Ectodermal cell (in vitro differentiated cells): Measurements from ENCODE around the gene COA8.

Source experiments
- H3K27ac ChIP-seq: 2 replicates; pipeline ENCODE4 v1.7.0; 2013; ENCODE audit warnings: mild to moderate bottlenecking, low read depth, low read length; ENCODE audit not compliant: insufficient read depth, poor library complexity, severe bottlenecking
- H3K27me3 ChIP-seq: 2 replicates; pipeline ENCODE4 v1.7.0; 2013; ENCODE audit warnings: mild to moderate bottlenecking, low read length; ENCODE audit not compliant: insufficient read depth, control insufficient read depth, poor library complexity, severe bottlenecking
- H3K36me3 ChIP-seq: one replicate; pipeline ENCODE4 v1.7.0; 2013; ENCODE audit warnings: low read length; ENCODE audit not compliant: control insufficient read depth, insufficient read depth
- H3K4me1 ChIP-seq: one replicate; pipeline ENCODE4 v1.7.0; 2013; ENCODE audit warnings: low read length; ENCODE audit not compliant: control insufficient read depth, insufficient read depth
- H3K4me3 ChIP-seq: 2 replicates; pipeline ENCODE4 v1.7.0; 2013; ENCODE audit warnings: low read depth, low read length, control low read depth; ENCODE audit not compliant: insufficient read depth
- H3K9me3 ChIP-seq: 2 replicates; pipeline ENCODE4 v1.7.0; 2013; ENCODE audit warnings: mild to moderate bottlenecking, low read length, moderate library complexity; ENCODE audit not compliant: control insufficient read depth
- WGBS, 2 experiments: methylation state at CpG; one replicate each; pipeline ENCODE4 v1.1.7; 2013; ENCODE audit warnings: missing lambda C conversion rate in 2 of 2; 5-methylcytosine and 5-hydroxymethylcytosine counted together

Gene COA8

DNA sequence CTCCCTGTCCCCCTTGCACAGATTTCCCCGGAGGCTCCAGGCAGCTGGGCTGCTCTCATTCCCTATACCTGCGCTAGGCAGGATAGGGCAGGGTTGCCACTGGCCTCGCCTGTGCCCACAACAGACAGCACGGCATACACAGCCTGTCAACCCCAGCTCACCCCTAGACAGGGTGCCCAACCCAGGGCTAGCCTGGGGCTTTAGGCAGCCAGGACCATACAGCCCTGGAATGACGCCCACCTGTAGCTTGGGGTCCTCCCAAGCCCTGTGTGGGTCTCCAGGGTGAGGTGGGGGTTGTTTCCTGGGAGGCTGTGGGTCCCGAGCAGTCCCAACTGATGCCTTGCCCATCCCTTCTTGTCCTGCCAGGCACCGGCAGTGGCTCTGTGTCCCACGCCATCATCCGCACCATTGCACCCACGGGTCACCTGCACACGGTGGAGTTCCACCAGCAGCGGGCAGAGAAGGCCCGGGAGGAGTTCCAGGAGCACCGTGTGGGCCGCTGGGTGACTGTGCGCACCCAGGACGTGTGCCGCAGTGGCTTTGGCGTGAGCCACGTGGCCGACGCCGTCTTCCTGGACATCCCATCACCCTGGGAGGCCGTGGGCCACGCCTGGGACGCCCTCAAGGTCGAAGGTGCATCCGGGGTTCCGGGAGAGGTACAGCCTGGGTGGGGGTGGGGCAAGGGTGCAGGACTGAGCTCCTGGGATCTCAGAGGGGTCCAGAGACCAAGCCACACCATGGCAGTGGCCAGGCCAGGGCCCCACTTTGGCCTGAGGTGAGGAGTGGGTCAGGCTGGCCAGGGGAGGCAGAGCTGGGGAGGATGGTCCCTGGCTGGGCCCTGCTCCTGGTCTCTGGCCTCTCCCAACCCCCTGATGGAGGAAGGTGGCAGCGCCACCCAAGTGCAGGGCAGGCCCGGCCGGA is 30.3 kb upstream of the COA8 start:
- no peaks in the 10 kb centered on the region for H3K9me3 ChIP-seq
- H3K27ac ChIP-seq = no peak overlapping the region
- no peaks in the 10 kb centered on the region for H3K36me3 ChIP-seq
- H3K27me3 ChIP-seq = no peaks in the 10 kb centered on the region
- WGBS, 2 experiments = 94 to 96% methylated on average over 32 of the region's 32 CpGs
- H3K4me1 ChIP-seq = peaks cover 12% of the 10 kb centered on the region
- no peak overlapping the region for H3K4me3 ChIP-seq

- no peak overlapping the region for H3K4me3 ChIP-seq
- no peak overlapping the region for H3K27ac ChIP-seq
- no peaks in the 10 kb centered on the region for H3K9me3 ChIP-seq
- H3K27me3 ChIP-seq = no peaks in the 10 kb centered on the region
- peaks cover 6% of the 10 kb centered on the region for H3K4me1 ChIP-seq
- no peaks in the 10 kb centered on the region for H3K36me3 ChIP-seq
- 93 to 94% methylated on average over 23 of the region's 23 CpGs for WGBS, 2 experiments
Measured at GRCh38 chr14:103533137-103533998, 29.4 kb upstream of the COA8 start.

DNA sequence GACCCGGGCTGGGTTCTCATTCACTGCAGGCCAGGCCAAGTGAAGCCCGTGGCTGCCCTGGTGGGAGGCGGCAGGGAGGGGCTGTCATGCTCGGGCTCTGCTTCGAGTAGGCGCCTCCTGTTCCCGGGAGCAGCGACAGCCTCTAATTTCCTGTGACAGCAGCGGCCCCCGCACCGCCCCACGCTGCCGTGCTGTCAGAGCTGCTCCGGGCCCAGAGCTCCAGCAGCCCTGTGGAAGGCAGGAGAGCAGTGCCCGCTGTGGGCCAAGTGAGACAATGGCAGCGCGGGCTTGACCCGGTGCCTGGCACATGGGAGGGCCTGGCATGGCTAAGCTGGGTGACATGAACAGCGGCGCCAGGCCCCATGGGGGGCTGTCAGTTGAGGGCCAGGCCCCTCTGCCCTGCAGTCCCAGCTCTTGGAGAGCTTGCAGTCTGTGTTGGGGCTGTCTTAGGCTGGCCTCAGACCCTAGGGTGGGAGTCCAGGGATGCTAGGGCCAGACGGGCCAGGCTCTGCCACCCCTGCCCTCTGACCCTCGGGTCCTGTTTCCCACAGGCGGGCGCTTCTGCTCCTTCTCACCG is 28.7 kb upstream of the COA8 start:
- WGBS, 2 experiments = 94 to 96% methylated on average over 25 of the region's 25 CpGs
- H3K36me3 ChIP-seq = no peaks in the 10 kb centered on the region
- no peaks in the 10 kb centered on the region for H3K27me3 ChIP-seq
- no peaks in the 10 kb centered on the region for H3K9me3 ChIP-seq
- no peak overlapping the region for H3K4me3 ChIP-seq
- H3K27ac ChIP-seq = no peak overlapping the region
- H3K4me1 ChIP-seq = peaks cover 10% of the 10 kb centered on the region

DNA sequence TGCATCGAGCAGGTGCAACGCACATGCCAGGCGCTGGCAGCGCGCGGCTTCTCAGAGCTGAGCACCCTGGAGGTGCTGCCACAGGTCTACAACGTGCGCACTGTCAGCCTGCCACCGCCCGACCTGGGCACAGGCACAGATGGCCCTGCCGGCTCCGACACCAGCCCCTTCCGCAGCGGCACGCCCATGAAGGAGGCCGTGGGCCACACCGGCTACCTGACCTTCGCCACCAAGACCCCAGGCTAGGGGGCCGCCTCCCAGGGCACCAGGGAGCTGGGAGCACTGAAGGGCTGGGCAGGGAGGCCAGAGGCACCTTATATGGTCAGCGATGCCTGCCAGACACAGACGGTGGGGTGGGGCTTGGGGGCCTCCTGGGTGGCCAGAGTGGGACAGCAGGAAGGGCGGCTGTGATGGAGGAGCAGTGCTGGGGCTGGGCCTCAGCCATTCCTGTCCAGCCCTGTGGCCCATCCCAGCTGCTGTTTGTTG is 28.1 kb upstream of the COA8 start:
- no peaks in the 10 kb centered on the region for H3K36me3 ChIP-seq
- no peak overlapping the region for H3K27ac ChIP-seq
- H3K4me3 ChIP-seq = no peak overlapping the region
- no peaks in the 10 kb centered on the region for H3K27me3 ChIP-seq
- peaks cover 10% of the 10 kb centered on the region for H3K4me1 ChIP-seq
- no peaks in the 10 kb centered on the region for H3K9me3 ChIP-seq
- WGBS, 2 experiments = 93 to 95% methylated on average over 22 of the region's 22 CpGs

- Histone ChIP-seq H3K36me3 (no peaks in the 10 kb centered on the region), H3K4me3 (no peak overlapping the region), H3K27me3 (no peaks in the 10 kb centered on the region), H3K9me3 (no peaks in the 10 kb centered on the region), H3K27ac (no peak overlapping the region), H3K4me1 (peaks cover 6% of the 10 kb centered on the region)
- WGBS, 2 experiments = 94 to 95% methylated on average over 21 of the region's 21 CpGs
Measured at GRCh38 chr14:103535081-103535890, 27.5 kb upstream of the COA8 start.

DNA sequence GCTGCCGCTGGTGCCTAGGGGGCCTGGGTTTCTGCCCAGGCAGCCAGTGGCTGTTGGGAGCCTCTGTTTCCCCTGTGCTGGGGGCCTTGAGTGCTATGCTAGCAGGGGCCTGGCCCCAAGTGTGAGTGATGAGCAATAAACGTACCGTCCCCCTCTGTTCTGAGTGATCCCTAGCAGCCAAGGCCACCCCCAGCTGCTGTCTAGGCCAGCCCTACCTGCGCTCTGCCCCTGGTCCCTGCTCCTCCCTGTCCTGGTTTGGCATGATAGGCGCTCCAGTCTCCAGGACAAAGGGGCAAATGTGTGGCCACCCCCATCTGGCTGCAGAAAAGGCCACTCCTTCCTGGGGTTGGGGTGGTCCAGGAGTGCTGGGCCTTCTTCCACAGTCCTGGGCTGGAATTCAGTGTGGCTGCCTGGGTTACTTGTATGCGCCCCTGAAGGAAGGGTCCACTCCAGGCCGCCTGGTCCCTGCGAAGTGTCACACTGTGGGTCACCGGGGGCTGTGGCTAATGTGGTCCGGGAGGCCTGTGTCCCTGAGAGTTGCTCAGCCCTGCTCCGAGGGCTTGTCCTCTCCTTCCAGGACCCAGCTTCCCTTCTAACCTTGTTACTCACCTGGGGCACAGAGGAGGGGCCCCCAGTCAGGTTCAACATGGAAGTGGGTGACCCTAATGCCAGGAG is 26.7 kb upstream of the COA8 start:
- peaks cover 13% of the 10 kb centered on the region for H3K4me1 ChIP-seq
- 92 to 94% methylated on average over 11 of the region's 11 CpGs for WGBS, 2 experiments
- H3K27me3 ChIP-seq = no peaks in the 10 kb centered on the region
- no peak overlapping the region for H3K27ac ChIP-seq
- H3K36me3 ChIP-seq = no peaks in the 10 kb centered on the region
- no peak overlapping the region for H3K4me3 ChIP-seq
- no peaks in the 10 kb centered on the region for H3K9me3 ChIP-seq

GRCh38 chr14:103536693-103537092 is 26.1 kb upstream of the COA8 start:
- H3K4me3 ChIP-seq = no peak overlapping the region
- no peaks in the 10 kb centered on the region for H3K36me3 ChIP-seq
- 89 to 91% methylated on average over 9 of the region's 9 CpGs for WGBS, 2 experiments
- peaks cover 20% of the 10 kb centered on the region for H3K4me1 ChIP-seq
- H3K9me3 ChIP-seq = no peaks in the 10 kb centered on the region
- H3K27me3 ChIP-seq = no peaks in the 10 kb centered on the region
- no peak overlapping the region for H3K27ac ChIP-seq

DNA sequence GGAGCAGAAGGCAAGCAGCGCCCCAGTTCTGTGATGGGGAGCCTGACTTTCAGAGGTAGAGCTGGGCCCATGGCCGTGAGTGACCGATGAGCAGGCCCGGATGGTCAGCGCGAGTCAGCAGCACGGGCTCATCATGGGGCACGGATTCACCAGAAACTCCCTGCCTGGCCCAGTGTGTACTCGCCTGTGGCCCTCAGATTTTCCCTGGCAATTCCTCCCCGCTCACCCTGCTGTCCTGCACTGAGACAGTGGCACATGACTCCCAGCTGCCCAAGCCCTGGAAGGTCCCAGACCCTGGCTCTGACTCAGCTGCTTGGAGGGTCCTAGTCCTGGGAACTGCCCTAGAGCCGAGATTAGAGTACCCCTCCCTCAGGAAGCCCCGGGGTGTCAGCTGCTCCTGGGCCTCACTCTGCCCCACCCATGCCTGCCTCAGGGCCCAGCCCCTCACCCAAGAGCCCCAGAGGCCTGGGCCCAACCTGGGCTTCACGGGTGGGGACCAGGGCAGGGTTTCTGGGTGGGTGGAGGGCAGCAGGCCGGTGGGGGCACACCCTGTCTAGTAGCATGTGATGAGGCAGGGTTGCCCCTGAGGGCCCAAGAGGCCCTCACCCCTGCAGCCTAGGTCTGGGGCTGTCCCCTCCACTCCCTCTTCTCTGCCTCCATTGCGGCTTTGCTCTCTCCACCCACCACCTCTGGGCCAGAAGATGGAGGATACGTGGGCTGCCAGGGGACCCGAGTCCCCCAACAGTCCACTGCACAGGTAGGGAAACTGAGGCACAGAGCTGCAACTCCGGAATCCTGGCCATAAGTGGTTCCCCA is 25.4 kb upstream of the COA8 start:
- 80% methylated on average over 18 of the region's 18 CpGs for WGBS, 2 experiments

More for the DNA sequence above, 25.4 kb upstream of the COA8 start:
- Histone ChIP-seq H3K27ac (no peak overlapping the region), H3K4me1 (peaks cover 27% of the 10 kb centered on the region), H3K27me3 (no peaks in the 10 kb centered on the region), H3K4me3 (no peak overlapping the region), H3K9me3 (no peaks in the 10 kb centered on the region), H3K36me3 (no peaks in the 10 kb centered on the region)
